T-helper 17 cell (primary cell): ENCODE measurements around the gene CALB2. TPM values are rescaled to one million over a fixed set of nuclear protein-coding genes. Genes with fewer than 3 reads are reported as not detected.
A peak's percentile ranks its signal among the peaks of the same experiment; 100 is the strongest.

Experiments used
- ATAC-seq: fragments of 150-1000 bp; cut with Tn5 transposase; 2 replicates; pipeline ENCODE4 v1.10.0; 2021; ENCODE audit warnings: mild to moderate bottlenecking, moderate library complexity
- DNase-seq, 3 donors: peaks; one replicate each; pipeline versions ENCODE4 v3.0.0 to v3.0.0-alpha.2; 2020 to 2021
- H3K9me3 ChIP-seq: one replicate; pipeline ENCODE4 v1.7.0; 2013; ENCODE audit warnings: low read length, mild to moderate bottlenecking; ENCODE audit not compliant: control insufficient read depth, poor library complexity, severe bottlenecking
- H3K27ac Mint-ChIP-seq: one replicate; pipeline ENCODE4 v1.8.0; 2022; ENCODE audit warnings: mild to moderate bottlenecking, moderate library complexity, mixed read lengths
- H3K27me3 Mint-ChIP-seq: one replicate; pipeline ENCODE4 v1.8.0; 2022; ENCODE audit warnings: mixed read lengths
- H3K36me3 Mint-ChIP-seq: one replicate; pipeline ENCODE4 v1.8.0; 2022; ENCODE audit warnings: low read depth, mixed read lengths
- H3K4me1 Mint-ChIP-seq: one replicate; pipeline ENCODE4 v1.8.0; 2022; ENCODE audit warnings: mild to moderate bottlenecking, mixed read lengths
- H3K4me3 Mint-ChIP-seq: one replicate; pipeline ENCODE4 v1.8.0; 2022; ENCODE audit warnings: mild to moderate bottlenecking, moderate library complexity, mixed read lengths
- total RNA-seq, 4 donors: library from RNA in 2 of 4; stranded (reverse) in 2 of 4; gene quantifications; one replicate each; pipeline ENCODE4 v1.2.3 and lab custom pipeline; 2022 to 2026

CALB2 gene
- total RNA-seq, 2 donors from 2014 or later = not detected

DNA sequence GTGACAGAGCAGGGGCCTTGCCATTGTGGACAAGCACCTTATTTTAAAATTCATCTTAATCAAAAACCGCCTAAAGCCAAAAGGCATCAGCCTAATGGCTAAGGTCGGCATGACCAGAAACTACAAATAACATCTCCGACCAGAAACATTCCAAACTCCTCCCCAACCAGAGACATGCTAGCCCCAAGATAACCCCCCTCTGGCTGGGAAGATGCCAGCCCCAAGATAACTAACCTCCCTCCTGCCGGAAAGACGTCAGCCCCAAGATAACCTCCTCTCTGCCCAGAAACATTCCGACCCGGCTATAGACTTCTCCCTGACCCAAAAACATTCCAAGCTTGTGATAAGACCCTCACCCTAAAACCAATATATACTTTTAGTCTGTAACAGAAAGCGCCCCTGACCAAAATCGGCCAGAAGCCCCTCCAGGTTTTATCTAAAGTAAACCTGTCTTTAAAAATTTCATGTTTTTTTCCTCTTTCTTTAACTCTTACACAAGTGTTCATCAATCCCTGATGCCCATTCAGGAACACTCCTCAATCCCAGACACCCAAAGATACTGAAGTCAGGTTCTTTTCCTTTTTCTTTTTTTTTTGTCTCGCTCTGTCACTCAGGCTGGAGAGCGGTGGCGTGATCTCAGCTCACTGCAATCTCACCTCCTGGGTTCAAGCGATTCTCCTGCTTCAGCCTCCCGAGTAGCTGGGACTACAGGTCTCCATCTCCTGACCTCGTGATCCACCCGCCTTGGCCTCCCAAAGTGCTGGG, 50.7 kb downstream of the CALB2 start:
- DNase-seq (no peak), ATAC-seq (no peak)
- no peak overlapping the region for H3K4me3 Mint-ChIP-seq
- H3K4me1 Mint-ChIP-seq = peaks cover 23% of the 10 kb centered on the region
- H3K27ac Mint-ChIP-seq = no peak overlapping the region
- H3K27me3 Mint-ChIP-seq = peaks cover 73% of the 10 kb centered on the region
- no peaks in the 10 kb centered on the region for H3K9me3 ChIP-seq
- no peaks in the 10 kb centered on the region for H3K36me3 Mint-ChIP-seq

DNA sequence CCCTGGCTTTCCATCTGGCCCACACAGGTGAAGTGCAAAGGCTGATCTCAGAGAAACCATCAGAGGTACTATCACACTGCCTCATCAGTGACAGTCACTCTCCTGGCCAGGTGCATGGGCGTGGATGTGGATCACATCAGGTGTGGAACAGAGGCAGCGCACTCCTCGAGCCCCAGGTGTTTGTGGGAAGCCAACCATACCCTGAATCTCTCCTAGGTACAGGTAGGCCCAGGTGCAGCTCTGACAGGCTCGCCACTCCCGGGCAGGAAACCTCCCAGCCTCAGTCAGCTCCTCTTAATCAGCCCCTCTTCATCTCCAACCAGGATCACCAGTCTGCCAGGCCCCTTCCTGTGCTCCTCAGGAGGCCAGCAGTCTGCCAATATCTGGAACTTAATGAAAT, 51.6 kb downstream of the CALB2 start:
- H3K4me1 Mint-ChIP-seq = peaks cover 23% of the 10 kb centered on the region
- H3K27ac Mint-ChIP-seq = no peak overlapping the region
- no peak for DNase-seq
- H3K36me3 Mint-ChIP-seq = no peaks in the 10 kb centered on the region
- H3K9me3 ChIP-seq = no peaks in the 10 kb centered on the region
- ATAC-seq = no peak
- peaks cover 65% of the 10 kb centered on the region for H3K27me3 Mint-ChIP-seq
- no peak overlapping the region for H3K4me3 Mint-ChIP-seq

DNA sequence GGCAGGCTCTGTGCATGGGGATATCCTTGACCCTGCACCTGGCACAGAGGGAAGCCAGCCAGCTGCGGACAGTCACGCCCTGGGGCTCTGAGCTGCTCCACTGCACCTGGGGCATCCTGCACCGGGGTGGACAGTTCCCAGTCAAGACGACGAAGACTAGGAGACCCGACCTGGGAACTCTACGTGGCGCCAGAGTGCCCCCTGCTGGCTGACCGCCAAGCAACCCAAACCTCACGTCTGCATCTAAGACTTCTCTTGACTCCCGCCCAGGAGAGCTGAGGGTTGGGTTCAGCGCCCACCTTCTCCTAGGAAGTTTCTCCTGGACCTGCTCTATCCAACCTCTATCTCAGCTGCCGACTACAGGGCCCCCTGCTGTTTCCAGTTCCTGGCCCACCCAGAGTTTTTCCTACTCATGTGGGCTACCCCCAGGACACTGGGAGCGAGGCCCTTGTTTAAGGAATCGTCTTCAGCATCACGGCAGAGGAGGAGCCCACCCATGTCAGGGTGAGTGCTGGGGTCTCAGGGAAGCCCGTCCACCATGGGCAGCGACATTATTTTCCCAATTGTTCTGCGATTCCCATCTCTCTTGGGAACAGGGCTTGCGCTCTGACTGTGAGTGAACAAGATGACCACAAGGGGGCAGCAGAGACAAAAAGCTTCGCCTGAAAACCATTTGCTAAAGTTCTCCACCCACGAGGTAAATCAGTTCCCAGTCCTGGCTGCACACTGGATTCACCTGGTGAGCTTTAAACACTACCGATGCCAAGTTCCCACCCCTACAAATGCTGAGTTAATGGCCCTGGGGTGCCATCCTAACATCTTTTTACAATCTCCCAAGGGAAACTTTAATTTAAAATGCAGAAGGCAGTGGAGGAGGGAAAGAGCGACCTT, 54.0 kb downstream of the CALB2 start:
- Mint-ChIP-seq H3K27me3 (peaks cover 67% of the 10 kb centered on the region), H3K4me3 (no peak overlapping the region), H3K4me1 (peaks cover 14% of the 10 kb centered on the region), H3K36me3 (peaks cover 2% of the 10 kb centered on the region), H3K27ac (no peak overlapping the region)
- DNase-seq (peak; percentile 32 to 52 (median 44)), ATAC-seq (peak; percentile 71)
- H3K9me3 ChIP-seq = no peaks in the 10 kb centered on the region

GRCh38 chr16:71413341-71413740, 54.8 kb downstream of the CALB2 start:
- ATAC-seq = no peak
- no peaks in the 10 kb centered on the region for H3K9me3 ChIP-seq
- Mint-ChIP-seq H3K4me3 (no peak overlapping the region), H3K4me1 (peaks cover 7% of the 10 kb centered on the region), H3K27ac (no peak overlapping the region), H3K36me3 (peaks cover 2% of the 10 kb centered on the region), H3K27me3 (peaks cover 66% of the 10 kb centered on the region)
- DNase-seq = no peak

DNA sequence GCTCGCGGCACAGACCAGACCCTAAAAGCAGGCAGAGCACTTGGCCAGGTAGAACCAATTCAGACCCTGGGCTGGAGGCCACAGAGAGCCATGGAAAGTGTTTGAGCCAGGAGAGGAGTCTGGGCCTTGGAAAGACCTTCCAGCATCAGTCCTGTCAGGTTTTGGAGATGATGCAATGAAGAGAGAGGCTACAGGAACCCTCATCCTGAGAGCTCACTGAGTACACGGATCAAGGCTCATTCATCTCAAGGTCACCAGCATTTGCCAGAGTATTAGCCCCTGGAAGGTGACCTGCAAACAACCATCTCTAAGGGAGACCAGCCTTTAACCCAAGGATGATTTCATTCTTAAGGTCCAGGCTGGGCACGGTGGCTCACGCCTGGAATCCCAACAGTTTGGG, 55.5 kb downstream of the CALB2 start:
- no peak for ATAC-seq

DNA sequence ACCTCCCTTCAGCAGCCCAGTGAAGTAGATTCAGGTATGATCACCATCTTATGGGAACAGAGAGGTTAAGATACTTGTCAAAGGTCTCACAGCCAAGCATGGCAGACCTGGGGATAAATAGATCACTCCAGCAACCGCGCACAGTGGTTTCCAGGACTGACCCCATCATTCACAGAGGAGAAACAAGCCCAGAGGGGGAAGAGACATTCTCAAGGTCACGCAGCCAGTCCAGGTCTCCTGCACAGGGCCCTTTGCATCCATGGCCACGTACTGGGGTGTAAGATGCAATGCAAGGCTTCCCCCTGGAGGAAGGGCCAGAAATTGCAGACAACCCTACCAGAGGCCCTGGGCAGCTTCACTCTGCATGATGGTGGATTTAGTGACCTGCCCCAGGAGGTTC, 63.4 kb downstream of the CALB2 start:
- no peak overlapping the region for H3K4me3 Mint-ChIP-seq
- no peaks in the 10 kb centered on the region for H3K9me3 ChIP-seq
- H3K27ac Mint-ChIP-seq = no peak overlapping the region
- peaks cover 7% of the 10 kb centered on the region for H3K4me1 Mint-ChIP-seq
- H3K36me3 Mint-ChIP-seq = peaks cover 6% of the 10 kb centered on the region
- no peak for DNase-seq
- peak; percentile 54 for ATAC-seq
- H3K27me3 Mint-ChIP-seq = peaks cover 67% of the 10 kb centered on the region

More for the DNA sequence above, 55.5 kb downstream of the CALB2 start:
- Mint-ChIP-seq H3K36me3 (peaks cover 2% of the 10 kb centered on the region), H3K27ac (no peak overlapping the region), H3K27me3 (peaks cover 66% of the 10 kb centered on the region), H3K4me3 (no peak overlapping the region), H3K4me1 (peaks cover 7% of the 10 kb centered on the region)
- no peak for DNase-seq
- H3K9me3 ChIP-seq = no peaks in the 10 kb centered on the region

DNA sequence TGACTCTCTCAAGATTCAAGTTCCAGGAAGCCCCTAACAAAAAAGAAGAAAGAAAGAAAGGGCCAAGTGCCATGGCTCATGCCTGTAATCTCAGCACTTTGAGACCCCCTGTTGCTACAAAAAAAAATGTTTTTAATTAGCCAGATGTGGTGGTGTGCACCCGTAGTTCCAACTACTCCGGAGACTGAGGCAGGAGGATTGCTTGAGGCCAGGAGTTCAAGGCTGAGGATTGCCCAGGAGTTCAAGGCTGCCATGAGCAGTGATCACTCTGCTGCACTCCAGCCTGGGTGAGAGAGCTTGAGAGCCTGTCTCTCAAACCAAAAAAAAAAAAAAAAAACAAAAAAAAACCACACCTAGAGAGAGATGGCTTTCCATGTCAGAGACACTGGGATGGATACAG, 64.5 kb downstream of the CALB2 start:
- Mint-ChIP-seq H3K27me3 (peaks cover 70% of the 10 kb centered on the region), H3K27ac (no peak overlapping the region), H3K4me1 (peaks cover 7% of the 10 kb centered on the region), H3K4me3 (no peak overlapping the region), H3K36me3 (peaks cover 6% of the 10 kb centered on the region)
- ATAC-seq (no peak), DNase-seq (no peak)
- no peaks in the 10 kb centered on the region for H3K9me3 ChIP-seq

GRCh38 chr16:71423865-71424264, 65.3 kb downstream of the CALB2 start:
- no peaks in the 10 kb centered on the region for H3K9me3 ChIP-seq
- no peak for DNase-seq
- no peak overlapping the region for H3K4me3 Mint-ChIP-seq
- peaks cover 6% of the 10 kb centered on the region for H3K36me3 Mint-ChIP-seq
- H3K4me1 Mint-ChIP-seq = peaks cover 7% of the 10 kb centered on the region
- peaks cover 70% of the 10 kb centered on the region for H3K27me3 Mint-ChIP-seq
- ATAC-seq = no peak
- H3K27ac Mint-ChIP-seq = no peak overlapping the region

DNA sequence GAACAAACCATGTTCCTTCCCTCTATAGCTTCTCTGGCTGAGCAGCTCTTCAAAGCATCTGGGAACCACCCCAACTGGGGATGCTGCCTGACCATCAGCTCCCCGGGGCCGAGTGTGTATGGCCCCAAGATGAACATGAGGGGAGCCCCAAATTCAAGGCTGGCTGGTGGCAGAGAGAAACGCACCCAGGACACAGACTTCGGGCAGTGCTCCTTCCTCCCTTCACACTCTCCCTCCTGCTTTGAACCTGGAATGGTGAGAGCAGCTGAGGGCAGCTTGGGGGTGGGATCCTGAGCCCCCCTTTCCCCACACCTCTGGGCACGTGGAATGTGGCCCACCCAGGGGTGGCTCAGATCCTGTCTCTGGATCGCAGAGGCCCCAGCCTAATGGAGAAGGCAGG, 66.1 kb downstream of the CALB2 start:
- no peak overlapping the region for H3K27ac Mint-ChIP-seq
- H3K9me3 ChIP-seq = no peaks in the 10 kb centered on the region
- peaks cover 6% of the 10 kb centered on the region for H3K36me3 Mint-ChIP-seq
- H3K27me3 Mint-ChIP-seq = peaks cover 72% of the 10 kb centered on the region
- peaks cover 7% of the 10 kb centered on the region for H3K4me1 Mint-ChIP-seq
- no peak overlapping the region for H3K4me3 Mint-ChIP-seq
- ATAC-seq (no peak), DNase-seq (no peak)

- DNase-seq (no peak), ATAC-seq (no peak)
- Mint-ChIP-seq H3K27me3 (peaks cover 77% of the 10 kb centered on the region), H3K36me3 (peaks cover 6% of the 10 kb centered on the region), H3K4me3 (no peak overlapping the region), H3K4me1 (peaks cover 7% of the 10 kb centered on the region), H3K27ac (no peak overlapping the region)
- no peaks in the 10 kb centered on the region for H3K9me3 ChIP-seq
Measured at GRCh38 chr16:71425746-71426068, 67.2 kb downstream of the CALB2 start.

GRCh38 chr16:71426069-71426879, 67.8 kb downstream of the CALB2 start:
- Mint-ChIP-seq H3K4me3 (no peak overlapping the region), H3K36me3 (peaks cover 6% of the 10 kb centered on the region), H3K27ac (no peak overlapping the region), H3K27me3 (peaks cover 77% of the 10 kb centered on the region), H3K4me1 (peaks cover 7% of the 10 kb centered on the region)
- DNase-seq (no peak), ATAC-seq (no peak)
- H3K9me3 ChIP-seq = no peaks in the 10 kb centered on the region

DNA sequence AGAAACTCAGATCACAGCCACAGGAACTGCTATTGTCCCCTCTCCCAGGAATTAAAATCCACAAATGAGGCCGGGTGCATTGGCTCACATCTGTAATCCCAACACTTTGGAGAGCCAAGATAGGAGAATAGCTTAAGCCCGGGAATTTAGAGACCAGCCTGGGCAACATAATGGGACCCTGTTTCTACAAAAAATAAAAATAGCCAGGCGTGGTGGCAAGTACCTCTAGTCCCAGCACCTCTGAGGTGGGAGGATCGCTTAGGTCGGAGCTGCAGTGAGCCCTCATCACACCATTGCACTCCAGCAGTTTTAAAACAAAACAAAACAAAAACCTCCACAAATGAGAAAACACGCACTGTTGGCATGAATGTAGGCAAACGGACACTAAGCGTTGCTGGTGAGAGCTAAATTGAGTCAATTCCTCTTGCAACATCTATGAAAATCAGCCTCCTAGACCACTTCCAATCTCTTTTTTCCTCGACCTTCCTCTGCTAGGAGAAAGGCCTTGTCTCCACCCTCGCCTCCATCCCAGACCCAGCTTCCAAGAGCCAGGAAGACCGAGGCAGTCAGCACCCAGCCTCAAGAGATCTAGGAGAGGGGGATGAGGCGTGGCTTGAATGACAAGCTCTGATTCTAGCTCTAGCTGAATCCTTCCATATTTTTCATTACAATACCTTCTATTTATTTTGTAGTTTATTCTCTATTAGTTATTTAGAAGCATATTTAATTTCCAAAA, 68.5 kb downstream of the CALB2 start:
- ATAC-seq = no peak
- no peak overlapping the region for H3K27ac Mint-ChIP-seq
- H3K4me3 Mint-ChIP-seq = no peak overlapping the region
- DNase-seq = no peak
- H3K27me3 Mint-ChIP-seq = peaks cover 78% of the 10 kb centered on the region
- H3K9me3 ChIP-seq = no peaks in the 10 kb centered on the region
- peaks cover 7% of the 10 kb centered on the region for H3K4me1 Mint-ChIP-seq
- H3K36me3 Mint-ChIP-seq = peaks cover 6% of the 10 kb centered on the region
